Measurements from ENCODE around the gene SH3BP4.
A peak's percentile ranks its signal among the peaks of the same experiment; 100 is the strongest.

Gene SH3BP4

DNA sequence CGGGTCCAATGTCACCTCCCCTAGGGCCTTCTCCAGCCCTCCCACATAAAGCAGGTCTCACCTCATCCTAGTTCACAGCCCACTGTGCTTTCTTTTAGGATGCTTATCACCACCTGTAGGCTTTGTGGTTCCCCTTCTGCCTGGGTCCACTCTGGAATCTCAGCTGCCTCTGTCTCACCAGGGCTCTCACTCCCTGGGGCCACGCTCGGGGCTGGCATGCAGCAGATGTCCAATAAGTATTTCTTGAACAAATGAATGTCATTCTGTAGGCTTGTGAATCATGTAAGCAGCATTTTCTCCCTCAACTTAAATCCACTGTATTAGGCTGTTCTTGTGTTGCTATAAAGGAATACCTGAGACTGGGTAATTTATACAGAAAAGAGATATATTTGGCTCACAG is 4.3 kb upstream of the SH3BP4 start:
- H3K27ac ChIP-seq, result no peak overlapping the region

DNA sequence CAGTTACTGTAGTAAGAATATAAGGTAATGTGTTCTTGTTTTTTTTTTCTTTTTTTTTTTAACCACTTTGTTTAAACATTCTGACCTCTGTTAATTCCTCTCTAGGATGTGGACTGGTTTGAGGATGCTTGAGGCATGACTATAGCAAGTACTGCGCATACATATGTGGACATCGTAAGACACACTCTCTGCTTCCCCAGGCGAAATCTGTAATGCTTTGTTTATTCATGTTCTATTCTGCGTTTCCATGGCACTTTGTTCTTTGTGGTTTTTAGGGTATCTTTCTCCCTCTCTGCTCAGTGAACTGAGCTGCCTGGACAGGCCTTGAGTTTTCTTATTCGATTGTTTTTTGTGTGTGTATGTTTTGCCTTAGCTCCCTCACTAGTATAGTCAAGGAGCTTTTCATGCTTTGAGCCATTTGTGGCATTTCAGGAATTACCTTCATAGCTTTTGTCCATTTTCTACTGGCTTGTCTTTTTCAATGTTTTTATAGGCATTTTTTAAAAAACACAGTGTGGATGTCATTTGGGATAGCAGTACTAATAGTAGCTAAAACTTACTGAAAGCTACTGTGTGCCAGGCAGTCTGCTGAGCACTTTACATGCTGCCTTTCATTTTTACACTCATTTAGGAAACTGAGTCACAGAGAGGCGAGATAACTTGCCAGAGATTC is 1.9 kb upstream of the SH3BP4 start:
- no peak overlapping the region for H3K27ac ChIP-seq
- TF ChIP-seq, protein P1, sequence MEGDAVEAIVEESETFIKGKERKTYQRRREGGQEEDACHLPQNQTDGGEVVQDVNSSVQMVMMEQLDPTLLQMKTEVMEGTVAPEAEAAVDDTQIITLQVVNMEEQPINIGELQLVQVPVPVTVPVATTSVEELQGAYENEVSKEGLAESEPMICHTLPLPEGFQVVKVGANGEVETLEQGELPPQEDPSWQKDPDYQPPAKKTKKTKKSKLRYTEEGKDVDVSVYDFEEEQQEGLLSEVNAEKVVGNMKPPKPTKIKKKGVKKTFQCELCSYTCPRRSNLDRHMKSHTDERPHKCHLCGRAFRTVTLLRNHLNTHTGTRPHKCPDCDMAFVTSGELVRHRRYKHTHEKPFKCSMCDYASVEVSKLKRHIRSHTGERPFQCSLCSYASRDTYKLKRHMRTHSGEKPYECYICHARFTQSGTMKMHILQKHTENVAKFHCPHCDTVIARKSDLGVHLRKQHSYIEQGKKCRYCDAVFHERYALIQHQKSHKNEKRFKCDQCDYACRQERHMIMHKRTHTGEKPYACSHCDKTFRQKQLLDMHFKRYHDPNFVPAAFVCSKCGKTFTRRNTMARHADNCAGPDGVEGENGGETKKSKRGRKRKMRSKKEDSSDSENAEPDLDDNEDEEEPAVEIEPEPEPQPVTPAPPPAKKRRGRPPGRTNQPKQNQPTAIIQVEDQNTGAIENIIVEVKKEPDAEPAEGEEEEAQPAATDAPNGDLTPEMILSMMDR (conservative IDR thresholded peaks at IDR 0.05), result no peak

More for the DNA sequence above, 4.3 kb upstream of the SH3BP4 start:
- TF ChIP-seq, protein P1 (conservative IDR thresholded peaks at IDR 0.05), result no peak

DNA sequence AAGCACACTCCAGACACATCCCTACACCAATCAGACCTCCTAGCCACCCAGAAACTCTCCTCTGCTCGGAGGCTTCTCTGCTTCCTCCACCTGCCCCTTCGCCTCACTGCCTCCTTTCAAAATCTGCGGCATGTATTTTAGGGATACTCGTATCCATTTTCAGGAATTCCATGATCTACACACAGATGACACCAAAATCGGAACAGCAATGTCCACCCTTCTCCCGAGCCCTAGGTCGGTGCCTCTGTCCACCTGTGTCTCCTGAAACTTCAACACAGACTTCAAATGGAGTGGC is 1.4 kb upstream of the SH3BP4 start:
- H3K27ac ChIP-seq, result no peak overlapping the region
- TF ChIP-seq, protein P1 (conservative IDR thresholded peaks at IDR 0.05), result no peak

DNA sequence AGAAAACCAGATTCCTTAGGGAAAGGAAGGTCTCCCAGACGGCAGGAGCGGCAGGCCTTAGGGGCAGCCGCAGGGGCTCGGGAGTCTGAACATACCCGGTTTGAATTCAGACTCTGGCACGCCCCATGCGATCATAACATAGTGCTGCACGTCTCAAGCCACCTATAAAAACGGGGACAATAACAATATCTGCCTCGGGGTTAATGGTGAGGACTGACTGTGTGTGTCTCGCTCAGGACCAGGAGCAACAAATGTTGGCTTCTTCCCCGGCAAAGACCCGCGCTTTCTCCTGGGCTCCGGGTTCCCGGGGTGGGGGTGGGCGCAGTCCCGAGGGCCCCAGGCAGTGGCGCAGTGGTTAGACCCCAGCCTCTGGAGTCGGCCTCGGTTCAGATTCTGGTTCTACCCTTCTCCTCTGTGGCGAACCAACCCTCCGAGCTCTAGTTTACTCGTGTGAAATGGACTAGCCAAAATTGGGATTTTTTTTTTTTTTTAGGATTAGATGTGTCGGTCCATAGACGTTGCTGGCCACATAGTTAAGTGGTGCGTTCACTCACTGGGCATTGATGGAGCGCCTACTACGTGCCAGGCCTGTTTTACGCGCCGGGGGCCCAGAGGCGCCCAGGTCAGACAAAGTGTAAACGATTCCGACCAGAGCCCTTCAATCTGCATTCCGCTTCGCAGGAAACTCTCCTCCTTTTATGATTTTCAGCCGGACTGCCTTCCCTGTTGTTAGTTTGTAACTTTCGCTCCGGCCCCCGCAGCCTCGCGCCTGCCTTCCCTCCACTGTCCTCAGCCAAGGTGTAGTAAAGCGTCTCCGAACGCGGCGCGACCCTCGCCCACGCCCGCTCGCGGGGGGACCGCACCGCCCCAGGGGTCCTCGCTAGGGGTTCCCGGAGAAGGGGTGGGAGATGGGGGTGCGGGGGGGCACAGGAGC is 820 bp upstream of the SH3BP4 start:
- TF ChIP-seq, protein P1 (conservative IDR thresholded peaks at IDR 0.05), result no peak
- peak overlapping the region; percentile 78; the same call in 1 of the 2 replicates for H3K27ac ChIP-seq

DNA sequence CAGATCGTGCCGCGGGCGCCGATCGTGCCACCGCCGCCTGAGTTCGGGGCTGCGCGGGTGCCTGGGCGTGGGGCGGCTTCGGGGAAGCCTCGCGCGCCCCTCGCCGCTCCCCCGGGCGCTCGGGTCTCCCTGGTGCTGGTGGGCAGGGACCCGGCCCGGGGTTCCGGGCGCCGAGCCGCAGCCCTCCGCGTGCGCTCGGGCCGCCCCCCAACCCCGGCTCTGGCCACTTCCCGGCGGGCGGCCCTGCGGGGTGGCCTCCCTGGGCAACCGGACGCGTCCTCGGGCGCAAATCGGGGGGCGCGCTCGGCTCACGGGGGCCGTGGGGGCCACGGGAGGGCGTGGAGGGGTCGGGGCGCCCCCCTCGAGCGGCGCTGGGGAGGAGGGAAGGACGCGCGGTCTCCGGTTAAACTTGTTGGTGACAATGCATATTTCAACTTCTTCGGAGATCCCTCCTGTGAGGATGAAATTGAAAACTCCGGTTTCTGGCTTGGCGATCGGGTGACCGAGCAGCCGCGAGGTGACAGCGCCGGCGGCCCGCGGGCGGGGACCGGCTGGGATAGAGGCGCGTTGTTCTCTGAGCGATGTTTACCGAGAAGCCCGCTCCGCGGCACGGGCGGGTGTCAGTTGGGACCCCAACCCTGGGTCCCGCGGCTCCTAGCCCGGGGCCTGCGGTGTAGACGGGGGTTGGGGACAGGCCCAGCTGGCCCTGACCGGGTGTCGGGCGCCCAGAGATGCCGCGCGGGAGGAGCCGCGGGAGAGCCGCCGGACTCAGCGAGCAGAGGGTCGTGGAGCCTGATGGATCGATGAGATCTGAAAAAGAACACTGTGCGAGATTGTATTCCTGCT is 676 bp downstream of the SH3BP4 start:
- TF ChIP-seq, protein P1 (conservative IDR thresholded peaks at IDR 0.05), result no peak
- peak overlapping the region; percentile 78 for H3K27ac ChIP-seq

DNA sequence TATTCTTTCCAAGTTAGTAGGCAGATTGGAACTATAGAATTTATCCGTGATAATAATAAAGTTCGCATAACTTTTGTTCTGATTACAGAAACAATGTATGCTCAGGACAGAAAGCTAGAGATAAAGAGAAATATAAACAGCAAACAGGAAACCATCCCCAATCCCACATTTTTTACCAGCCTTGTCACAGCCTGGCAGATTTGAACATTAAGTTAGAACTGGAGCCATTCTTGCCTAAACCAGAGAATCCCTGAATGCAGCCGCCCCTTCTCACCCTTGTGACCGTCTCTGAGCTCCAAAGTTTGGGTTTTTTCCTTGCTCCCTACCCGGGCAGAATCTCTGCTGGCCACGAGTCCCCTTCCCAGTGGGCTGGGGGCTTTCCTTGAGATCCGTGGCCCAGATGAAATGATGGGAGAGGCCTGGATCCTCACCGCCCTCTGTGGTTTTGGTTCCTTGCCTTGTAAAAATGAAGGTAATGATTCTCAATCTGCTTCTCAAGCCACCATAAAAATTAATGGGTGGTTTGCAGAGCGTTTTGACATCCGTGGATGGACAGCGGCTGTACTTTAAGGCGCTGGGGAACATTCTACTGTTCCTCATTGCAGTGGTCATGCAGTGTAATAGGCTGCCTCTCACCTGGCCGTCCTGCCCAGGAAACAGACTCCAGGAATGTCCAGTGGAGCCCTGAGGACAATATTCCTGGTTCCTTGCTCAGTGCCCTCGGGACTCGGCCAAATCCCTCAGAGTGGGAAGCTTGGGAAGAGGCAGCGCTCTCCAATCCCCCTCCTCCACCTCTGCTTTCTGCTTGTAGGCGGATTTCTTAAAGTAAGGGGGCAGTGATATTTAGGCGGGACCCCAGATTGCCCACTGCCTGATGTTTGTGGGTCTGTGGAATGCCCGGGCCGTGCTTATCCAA is 1.6 kb downstream of the SH3BP4 start:
- H3K27ac ChIP-seq, result peak overlapping the region; percentile 78
- TF ChIP-seq, protein P1 (conservative IDR thresholded peaks at IDR 0.05), result no peak

All from VCaP (cell line).